DOHH2 (cell line): ENCODE results near the gene TTC39B.

Source experiments
- EZH2phosphoT487 ChIP-seq: fragments of 200-600 bp; sonication (generic); IDR thresholded peaks from 2 replicates; pipeline ENCODE4 v1.6.1; 2017; ENCODE audit warnings: borderline replicate concordance, mild to moderate bottlenecking, antibody characterized with exemption, low read length, moderate library complexity, mixed read lengths
- TF ChIP-seq, protein P1 (sequence below): fragments of 200-600 bp; sonication (generic); IDR thresholded peaks from one replicate; pipeline ENCODE4 v1.5.1; 2014; ENCODE audit warnings: antibody characterized with exemption, mild to moderate bottlenecking, low read depth, low read length; ENCODE audit not compliant: poor library complexity, severe bottlenecking

GRCh38 chr9:15306068-15306756, 804 bp downstream of the TTC39B start:
- no peak for TF ChIP-seq EZH2phosphoT487
- TF ChIP-seq, protein P1, sequence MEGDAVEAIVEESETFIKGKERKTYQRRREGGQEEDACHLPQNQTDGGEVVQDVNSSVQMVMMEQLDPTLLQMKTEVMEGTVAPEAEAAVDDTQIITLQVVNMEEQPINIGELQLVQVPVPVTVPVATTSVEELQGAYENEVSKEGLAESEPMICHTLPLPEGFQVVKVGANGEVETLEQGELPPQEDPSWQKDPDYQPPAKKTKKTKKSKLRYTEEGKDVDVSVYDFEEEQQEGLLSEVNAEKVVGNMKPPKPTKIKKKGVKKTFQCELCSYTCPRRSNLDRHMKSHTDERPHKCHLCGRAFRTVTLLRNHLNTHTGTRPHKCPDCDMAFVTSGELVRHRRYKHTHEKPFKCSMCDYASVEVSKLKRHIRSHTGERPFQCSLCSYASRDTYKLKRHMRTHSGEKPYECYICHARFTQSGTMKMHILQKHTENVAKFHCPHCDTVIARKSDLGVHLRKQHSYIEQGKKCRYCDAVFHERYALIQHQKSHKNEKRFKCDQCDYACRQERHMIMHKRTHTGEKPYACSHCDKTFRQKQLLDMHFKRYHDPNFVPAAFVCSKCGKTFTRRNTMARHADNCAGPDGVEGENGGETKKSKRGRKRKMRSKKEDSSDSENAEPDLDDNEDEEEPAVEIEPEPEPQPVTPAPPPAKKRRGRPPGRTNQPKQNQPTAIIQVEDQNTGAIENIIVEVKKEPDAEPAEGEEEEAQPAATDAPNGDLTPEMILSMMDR: no peak
